NCI-H460 (cell line): ENCODE results near the gene MRPL28. TPM values are rescaled to one million over a fixed set of nuclear protein-coding genes. Genes with fewer than 3 reads are reported as not detected.
"Not testable (repeated sequence)": the region's sequence is repeated elsewhere in the genome, so short reads cannot be mapped to it uniquely, and the experiment has no call there.

ENCODE experiments used
- DNase-seq: peaks from one replicate; pipeline ENCODE4 v3.0.0-alpha.2; 2016; ENCODE audit warnings: low read depth; ENCODE audit errors: extremely low read depth
- total RNA-seq: library from RNA; depleted of rRNA; stranded (reverse); fragments of >200 nt; shearing (Covaris generic); gene quantifications from 2 replicates; pipeline ENCODE4 v1.2.3, GENCODE V29; 2014

Gene MRPL28
- total RNA-seq, 1 experiment from 2014 or later, result 100 TPM

GRCh38 chr16:375212-375611, 4.9 kb upstream of the MRPL28 start:
- no peak for DNase-seq

- DNase-seq, result no peak
These were observed 4.2 kb upstream of the MRPL28 start for GRCh38 chr16:374616-374926.

- DNase-seq, result no peak
These were observed 3.7 kb upstream of the MRPL28 start for GRCh38 chr16:373848-374615.

- no peak for DNase-seq
These were observed 2.8 kb upstream of the MRPL28 start for GRCh38 chr16:373020-373598.

- DNase-seq, result no peak
These were observed 2.1 kb upstream of the MRPL28 start for GRCh38 chr16:372302-372983.

DNA sequence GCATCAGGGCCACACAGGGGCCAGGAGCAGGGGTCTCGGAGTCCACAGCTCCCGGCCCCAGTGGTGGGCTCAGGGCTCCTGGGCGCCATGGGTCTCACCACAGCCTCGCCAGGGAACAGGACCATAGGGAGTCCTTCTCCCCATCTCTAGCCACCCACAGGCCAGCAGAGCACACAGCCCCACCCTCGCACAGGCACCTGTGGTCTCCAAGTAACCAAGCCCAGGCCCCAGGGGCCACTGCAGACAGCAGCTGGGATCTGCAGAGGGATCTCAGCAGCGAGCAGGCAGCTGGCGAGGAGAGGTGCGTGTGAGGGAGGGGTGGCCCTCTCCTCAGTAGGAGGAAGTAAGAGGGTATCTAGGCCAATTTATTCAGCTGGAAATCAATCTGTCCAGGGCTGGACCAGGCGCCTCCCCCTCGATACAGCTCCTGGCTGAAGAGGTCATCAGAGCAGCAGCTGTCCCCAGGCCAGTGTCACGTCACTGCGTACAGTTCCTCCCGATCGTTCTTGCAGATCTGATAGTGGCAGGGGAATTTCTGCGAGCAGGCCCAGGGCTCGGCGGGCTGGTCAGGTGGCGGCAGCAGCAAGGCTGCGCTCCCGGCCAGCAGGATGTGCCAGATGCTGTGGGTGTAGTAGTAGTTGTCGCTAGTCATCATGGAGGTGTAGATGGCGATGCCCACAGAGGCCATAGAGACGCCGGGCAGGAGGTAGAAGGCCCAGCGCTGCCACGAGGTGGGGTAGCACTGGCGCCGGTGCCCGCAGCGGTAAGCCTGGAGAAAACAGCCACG, 1.4 kb upstream of the MRPL28 start:
- no peak for DNase-seq

- no peak for DNase-seq
These were observed 709 bp upstream of the MRPL28 start for GRCh38 chr16:370979-371514.

DNA sequence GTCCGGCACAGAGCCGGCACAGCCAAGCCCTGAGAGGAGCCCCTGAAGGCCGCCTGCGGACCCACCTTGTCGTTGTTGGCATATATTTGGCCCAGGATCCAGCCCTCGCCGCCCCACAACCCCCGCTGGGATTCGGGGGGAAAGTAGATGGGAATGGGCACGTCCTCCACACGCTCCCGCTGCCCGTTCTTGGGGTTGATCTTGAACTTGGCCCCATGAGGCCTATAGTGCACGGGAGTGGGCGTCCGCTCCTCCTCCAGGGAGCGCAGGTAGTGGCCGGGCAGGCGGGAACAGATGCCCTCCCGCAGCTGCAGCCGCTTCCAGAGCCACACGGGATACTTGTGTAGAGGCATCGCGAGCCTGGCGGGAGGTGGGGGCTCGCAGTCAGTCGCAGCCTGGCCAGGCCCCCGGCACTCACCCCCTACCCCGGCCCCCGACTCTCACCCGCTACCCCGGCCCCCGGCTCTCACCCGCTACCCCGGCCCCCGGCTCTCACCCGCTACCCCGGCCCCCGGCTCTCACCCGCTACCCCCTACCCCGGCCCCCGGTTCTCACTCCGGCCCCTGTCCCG, 387 bp downstream of the MRPL28 start:
- no peak for DNase-seq

DNA sequence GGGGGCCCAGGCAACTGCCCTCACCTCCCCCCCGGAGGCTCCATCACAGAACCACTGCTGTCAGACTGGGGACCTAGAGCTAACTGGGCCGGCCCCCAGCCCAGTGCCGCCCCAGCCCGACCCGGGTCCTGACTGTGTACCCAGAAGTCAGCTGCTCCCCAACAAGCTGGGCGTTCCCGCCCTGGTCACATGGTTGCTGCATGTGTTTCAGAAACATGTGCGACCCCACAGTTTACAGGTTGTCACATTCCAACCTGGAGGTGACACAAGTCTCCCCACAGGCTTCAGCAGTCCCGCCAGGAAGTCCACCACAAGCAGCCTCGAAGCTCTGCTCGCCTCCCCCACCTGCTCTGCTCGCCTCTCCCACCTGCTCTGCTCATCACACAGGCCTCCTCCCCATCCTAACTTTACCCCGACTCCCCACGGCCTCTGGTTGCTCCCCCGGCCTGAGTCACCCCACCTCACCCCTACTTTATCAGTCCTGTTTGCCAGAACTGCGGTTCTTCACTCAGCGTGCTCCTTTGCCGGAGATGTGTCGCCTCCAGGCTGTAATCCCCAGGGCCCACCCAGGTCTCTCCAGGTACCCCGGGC, 968 bp downstream of the MRPL28 start:
- no peak for DNase-seq

- no peak for DNase-seq
These were observed 1.8 kb downstream of the MRPL28 start for GRCh38 chr16:368388-369158.

- DNase-seq, result no peak
These were observed 2.9 kb downstream of the MRPL28 start for GRCh38 chr16:367333-367903.

- DNase-seq, result no peak
These were observed 3.9 kb downstream of the MRPL28 start for GRCh38 chr16:366476-366875.

DNA sequence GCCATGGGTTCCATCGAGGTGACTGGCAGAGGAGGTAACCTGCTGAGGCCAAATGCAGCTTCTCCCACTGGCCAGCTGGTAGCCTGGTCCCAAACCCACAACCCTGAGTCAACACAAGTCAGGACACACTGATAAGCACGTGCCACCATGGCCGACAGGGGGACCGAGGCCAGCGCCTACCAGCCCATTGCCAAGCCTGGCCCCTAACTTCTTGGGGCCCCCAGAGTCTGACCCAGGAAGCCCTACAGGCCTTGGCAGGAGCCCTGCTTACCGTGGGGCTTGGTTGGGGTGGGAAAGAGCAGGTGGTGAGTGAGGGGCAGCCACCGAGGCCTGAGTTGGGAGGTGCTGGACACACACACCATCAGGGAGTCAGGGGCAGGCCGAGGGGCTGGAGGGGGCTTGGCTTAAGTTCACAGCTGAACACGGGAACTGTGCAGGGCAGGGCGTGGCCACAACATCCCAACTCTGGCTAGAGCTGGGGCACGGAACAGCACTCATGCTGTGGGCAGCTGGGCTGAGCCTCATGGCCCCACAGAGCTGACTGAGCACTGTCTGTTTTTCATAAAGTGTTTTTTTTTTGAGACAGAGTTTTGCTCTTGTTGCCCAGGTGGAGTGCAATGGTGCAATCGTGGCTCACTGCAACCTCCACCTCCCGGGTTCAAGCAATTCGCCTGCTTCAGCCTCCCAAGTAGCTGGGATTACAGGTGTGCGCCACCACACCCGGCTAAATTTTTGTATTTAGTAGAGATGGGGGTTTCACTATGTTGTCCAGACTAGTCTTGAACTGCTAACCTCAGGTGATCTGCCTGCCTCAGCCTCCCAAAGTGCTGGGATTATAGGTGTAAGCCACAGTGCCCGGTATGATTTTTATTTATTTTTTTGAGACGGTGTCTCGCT, 5.5 kb downstream of the MRPL28 start:
- DNase-seq, result no peak

DNA sequence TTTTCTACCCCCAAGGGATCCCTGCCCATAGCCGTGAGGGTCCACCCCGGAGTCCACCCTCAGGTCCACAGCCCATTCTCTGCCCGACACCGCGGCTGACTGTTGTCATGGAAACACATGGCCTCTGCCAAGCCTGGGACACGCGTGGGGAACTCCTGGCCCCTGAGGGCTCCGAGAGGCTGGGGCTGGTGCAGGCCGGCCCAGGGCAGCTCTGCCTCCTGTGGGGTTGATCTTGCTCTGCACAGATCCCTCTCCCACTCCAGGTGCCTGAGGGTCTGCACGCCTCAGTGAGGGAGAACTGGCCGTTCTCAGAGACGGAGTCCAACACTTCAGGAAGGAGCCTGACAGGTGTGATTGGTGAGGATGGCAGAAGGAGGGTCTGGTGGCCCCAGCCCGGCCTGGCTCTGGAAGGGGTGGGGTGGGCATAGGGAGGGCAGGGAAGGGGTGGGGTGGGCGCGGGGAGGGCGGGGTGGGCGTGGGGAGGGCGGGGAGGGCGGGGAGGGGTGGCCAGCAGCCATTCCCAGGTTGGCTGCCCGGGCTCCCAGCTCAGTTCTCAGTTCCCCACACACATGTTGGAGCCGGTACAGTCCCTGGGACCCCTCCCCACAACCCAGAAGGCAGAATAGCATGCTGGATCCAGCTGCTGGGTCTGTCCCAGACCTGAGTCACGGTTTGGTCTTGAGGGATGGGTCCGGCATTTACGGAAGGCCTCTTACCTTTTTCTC, 6.4 kb downstream of the MRPL28 start:
- no peak for DNase-seq

GRCh38 chr16:363110-363765, 7.1 kb downstream of the MRPL28 start:
- no peak for DNase-seq

DNA sequence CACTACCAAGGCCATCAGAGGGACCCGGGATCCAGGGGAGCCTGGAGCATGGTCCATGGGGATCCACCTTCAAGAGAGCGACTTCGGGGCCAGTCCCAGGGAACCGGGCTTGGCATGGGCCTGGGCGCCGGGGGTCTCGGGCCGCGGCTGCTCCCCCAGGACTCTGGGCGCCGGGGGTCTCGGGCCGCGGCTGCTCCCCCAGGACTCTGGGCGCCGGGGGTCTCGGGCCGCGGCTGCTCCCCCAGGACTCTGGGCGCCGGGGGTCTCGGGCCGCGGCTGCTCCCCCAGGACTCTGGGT, 7.7 kb downstream of the MRPL28 start:
- DNase-seq, result not testable (repeated sequence)
